Astrocyte (in vitro differentiated cells and primary cell): ENCODE measurements around the gene SAYSD1.

Source experiments
- CTCF ChIP-seq: IDR thresholded peaks from 2 replicates; pipeline ENCODE4 v1.5.1; 2011; ENCODE audit warnings: low read depth, mild to moderate bottlenecking, inconsistent platforms, low read length, moderate library complexity; ENCODE audit not compliant: insufficient read depth
- EZH2 ChIP-seq: IDR thresholded peaks from 2 replicates; pipeline ENCODE4 v1.6.1; 2012; ENCODE audit warnings: mild to moderate bottlenecking, low read length, inconsistent platforms; ENCODE audit not compliant: insufficient read depth

DNA sequence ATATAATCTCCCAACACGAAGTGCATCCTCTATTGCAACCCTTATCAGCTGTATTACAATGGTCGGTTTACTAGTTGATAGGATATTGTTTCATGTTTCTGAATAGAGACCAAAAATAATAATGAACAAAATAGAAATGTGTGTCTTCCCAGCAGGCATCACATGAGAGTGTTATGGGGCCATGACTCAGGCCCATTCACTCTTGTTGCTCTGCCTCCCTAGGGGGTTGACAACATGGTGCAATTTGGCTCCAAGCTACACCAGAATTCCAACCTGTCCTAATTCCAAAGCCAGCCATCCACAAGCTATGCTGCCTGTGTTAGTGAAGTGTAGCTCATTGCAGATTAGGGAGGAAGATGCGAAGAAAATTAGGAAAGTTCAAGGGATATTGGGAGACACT lies 13.1 kb upstream of the SAYSD1 start:
- TF ChIP-seq CTCF (no peak), EZH2 (no peak)
